Measurements from ENCODE around the gene ARHGEF26. TPM values are rescaled to one million over a fixed set of nuclear protein-coding genes. Genes with fewer than 3 reads are reported as not detected.

The ARHGEF26 gene
- total RNA-seq, 1 experiment from 2014 or later = 19.4 TPM

GRCh38 chr3:154227531-154227930 lies 106.3 kb downstream of the ARHGEF26 start:
- H3K4me1 ChIP-seq = no peaks in the 10 kb centered on the region
- no peaks in the 10 kb centered on the region for H3K27me3 ChIP-seq
- no peak overlapping the region for H3K4me3 ChIP-seq
- H3K36me3 ChIP-seq = 0 out of 2 replicates have a peak, but pooled peaks cover 3% of the 10 kb centered on the region
- DNase-seq = no peak
- no peak overlapping the region for H3K27ac ChIP-seq
- no peaks in the 10 kb centered on the region for H3K9me3 ChIP-seq (replicated peaks)

GRCh38 chr3:154228561-154229216 lies 107.5 kb downstream of the ARHGEF26 start:
- Histone ChIP-seq H3K4me3 (no peak overlapping the region), H3K36me3 (0 out of 2 replicates have a peak, but pooled peaks cover 3% of the 10 kb centered on the region), H3K27me3 (no peaks in the 10 kb centered on the region), H3K9me3 (replicated peaks) (no peaks in the 10 kb centered on the region), H3K27ac (no peak overlapping the region), H3K4me1 (no peaks in the 10 kb centered on the region)
- no peak for DNase-seq

DNA sequence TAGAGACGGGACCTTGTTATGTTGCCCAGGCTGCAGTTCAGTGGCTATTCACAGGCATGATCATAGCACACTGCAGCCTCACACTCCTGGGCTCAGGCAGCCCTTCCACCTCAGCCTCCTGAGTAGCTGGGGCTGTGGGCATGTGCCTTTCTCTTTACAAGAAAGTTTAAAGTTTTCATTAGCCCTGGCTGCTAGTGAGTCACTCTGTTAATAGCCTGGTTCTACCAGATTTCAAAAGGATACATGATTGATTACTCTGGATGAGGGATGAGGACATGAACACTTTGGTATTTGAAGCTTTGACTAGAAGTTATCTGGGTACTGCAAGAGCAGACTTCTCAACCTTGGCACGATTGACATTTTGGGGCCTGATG lies 108.0 kb downstream of the ARHGEF26 start:
- Histone ChIP-seq H3K4me3 (no peak overlapping the region), H3K4me1 (no peaks in the 10 kb centered on the region), H3K9me3 (replicated peaks) (no peaks in the 10 kb centered on the region), H3K27me3 (no peaks in the 10 kb centered on the region), H3K36me3 (0 out of 2 replicates have a peak, but pooled peaks cover 3% of the 10 kb centered on the region), H3K27ac (no peak overlapping the region)
- DNase-seq = no peak

GRCh38 chr3:154235330-154235729 lies 114.1 kb downstream of the ARHGEF26 start:
- Histone ChIP-seq H3K4me3 (no peak overlapping the region), H3K9me3 (replicated peaks) (no peaks in the 10 kb centered on the region), H3K27me3 (no peaks in the 10 kb centered on the region), H3K36me3 (no peaks in the 10 kb centered on the region; the same call in 1 of the 2 replicates), H3K4me1 (peaks cover 2% of the 10 kb centered on the region; the same call in 1 of the 2 replicates), H3K27ac (no peak overlapping the region)
- no peak for DNase-seq

GRCh38 chr3:154236331-154236730 lies 115.1 kb downstream of the ARHGEF26 start:
- peaks cover 5% of the 10 kb centered on the region; the same call in 1 of the 2 replicates for H3K36me3 ChIP-seq
- DNase-seq = no peak
- no peak overlapping the region for H3K4me3 ChIP-seq
- no peaks in the 10 kb centered on the region for H3K27me3 ChIP-seq
- H3K27ac ChIP-seq = no peak overlapping the region
- H3K9me3 ChIP-seq (replicated peaks) = no peaks in the 10 kb centered on the region
- H3K4me1 ChIP-seq = peaks cover 2% of the 10 kb centered on the region; the same call in 1 of the 2 replicates

- Histone ChIP-seq H3K36me3 (peaks cover 6% of the 10 kb centered on the region; the same call in 1 of the 2 replicates), H3K27ac (no peak overlapping the region; the same call in 1 of the 2 replicates), H3K4me1 (peaks cover 2% of the 10 kb centered on the region; the same call in 1 of the 2 replicates), H3K9me3 (replicated peaks) (no peaks in the 10 kb centered on the region), H3K27me3 (no peaks in the 10 kb centered on the region), H3K4me3 (no peak overlapping the region)
- no peak for DNase-seq
Observed at GRCh38 chr3:154240235-154240634, 119.0 kb downstream of the ARHGEF26 start.

GRCh38 chr3:154241496-154241895 lies 120.3 kb downstream of the ARHGEF26 start:
- Histone ChIP-seq H3K4me3 (no peak overlapping the region), H3K36me3 (peaks cover 6% of the 10 kb centered on the region; the same call in 1 of the 2 replicates), H3K4me1 (peaks cover 2% of the 10 kb centered on the region; the same call in 1 of the 2 replicates), H3K27ac (no peak overlapping the region), H3K27me3 (no peaks in the 10 kb centered on the region), H3K9me3 (replicated peaks) (no peaks in the 10 kb centered on the region)
- no peak for DNase-seq

DNA sequence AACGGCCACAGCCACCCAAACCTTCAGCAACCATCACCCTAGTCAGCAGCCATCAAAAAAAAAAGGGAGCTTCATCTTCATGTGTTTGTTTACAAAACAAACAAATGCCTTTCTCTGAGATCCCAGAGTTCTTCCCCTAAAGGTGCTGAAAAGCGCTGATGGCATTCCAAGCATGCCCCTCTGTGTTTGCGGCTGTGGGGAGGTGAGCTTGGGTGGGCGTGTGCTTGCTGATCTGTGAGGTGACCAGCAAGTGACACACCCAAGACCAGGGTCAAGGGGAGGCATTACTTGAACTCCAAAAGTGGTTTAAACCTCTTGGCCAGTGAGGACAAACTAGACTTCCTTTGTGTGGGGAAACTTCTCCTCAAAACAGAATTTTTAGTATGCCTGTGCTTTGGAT lies 121.6 kb downstream of the ARHGEF26 start:
- no peak overlapping the region for H3K4me3 ChIP-seq
- peaks cover 2% of the 10 kb centered on the region; the same call in 1 of the 2 replicates for H3K4me1 ChIP-seq
- no peaks in the 10 kb centered on the region for H3K9me3 ChIP-seq (replicated peaks)
- H3K36me3 ChIP-seq = peaks cover 6% of the 10 kb centered on the region; the same call in 1 of the 2 replicates
- no peak for DNase-seq
- no peaks in the 10 kb centered on the region for H3K27me3 ChIP-seq
- H3K27ac ChIP-seq = no peak overlapping the region

GRCh38 chr3:154243353-154243752 lies 122.2 kb downstream of the ARHGEF26 start:
- Histone ChIP-seq H3K27me3 (no peaks in the 10 kb centered on the region), H3K4me1 (peaks cover 2% of the 10 kb centered on the region; the same call in 1 of the 2 replicates), H3K36me3 (peaks cover 6% of the 10 kb centered on the region; the same call in 1 of the 2 replicates), H3K4me3 (no peak overlapping the region), H3K9me3 (replicated peaks) (no peaks in the 10 kb centered on the region), H3K27ac (no peak overlapping the region)
- DNase-seq = no peak

- H3K4me3 ChIP-seq = no peak overlapping the region
- no peak overlapping the region for H3K27ac ChIP-seq
- H3K27me3 ChIP-seq = no peaks in the 10 kb centered on the region
- H3K36me3 ChIP-seq = peaks cover 6% of the 10 kb centered on the region; the same call in 1 of the 2 replicates
- no peaks in the 10 kb centered on the region for H3K9me3 ChIP-seq (replicated peaks)
- H3K4me1 ChIP-seq = no peaks in the 10 kb centered on the region
- no peak for DNase-seq
Observed at GRCh38 chr3:154244644-154245043, 123.5 kb downstream of the ARHGEF26 start.

- H3K4me1 ChIP-seq = no peaks in the 10 kb centered on the region
- no peaks in the 10 kb centered on the region for H3K9me3 ChIP-seq (replicated peaks)
- no peaks in the 10 kb centered on the region for H3K27me3 ChIP-seq
- H3K4me3 ChIP-seq = no peak overlapping the region
- H3K27ac ChIP-seq = peak overlapping the region; percentile 28; the same call in 1 of the 2 replicates
- H3K36me3 ChIP-seq = no peaks in the 10 kb centered on the region
- DNase-seq = peak; percentile 19 to 49
Observed at GRCh38 chr3:154247806-154248415, 126.7 kb downstream of the ARHGEF26 start.

GRCh38 chr3:154250291-154250690 lies 129.1 kb downstream of the ARHGEF26 start:
- no peaks in the 10 kb centered on the region for H3K4me1 ChIP-seq
- no peak overlapping the region for H3K27ac ChIP-seq
- peaks cover 4% of the 10 kb centered on the region for H3K36me3 ChIP-seq
- no peaks in the 10 kb centered on the region for H3K9me3 ChIP-seq (replicated peaks)
- no peak for DNase-seq
- no peak overlapping the region for H3K4me3 ChIP-seq
- H3K27me3 ChIP-seq = no peaks in the 10 kb centered on the region

DNA sequence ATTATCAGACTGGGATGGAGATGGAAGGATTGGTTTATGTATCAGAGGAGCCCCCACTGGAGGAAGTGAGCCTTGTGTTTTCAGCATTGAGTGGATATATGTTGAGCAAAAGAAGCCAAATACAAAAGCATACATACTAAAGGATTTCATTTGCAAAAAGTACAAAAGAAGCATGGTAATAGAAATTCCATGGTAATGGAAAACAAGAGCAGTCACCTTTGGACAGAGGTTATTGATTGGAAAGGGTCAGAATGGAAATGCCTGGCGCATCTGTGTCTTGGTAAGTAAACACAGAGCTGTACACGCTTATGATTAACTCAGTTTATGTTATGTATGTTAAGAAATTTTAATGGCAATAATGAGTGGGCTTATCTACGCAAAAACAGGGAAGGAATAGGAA lies 130.4 kb downstream of the ARHGEF26 start:
- Histone ChIP-seq H3K4me3 (no peak overlapping the region), H3K27ac (no peak overlapping the region), H3K27me3 (no peaks in the 10 kb centered on the region), H3K9me3 (replicated peaks) (no peaks in the 10 kb centered on the region), H3K4me1 (no peaks in the 10 kb centered on the region), H3K36me3 (peaks cover 6% of the 10 kb centered on the region)
- no peak for DNase-seq

GRCh38 chr3:154252759-154253638 lies 131.8 kb downstream of the ARHGEF26 start:
- no peak overlapping the region for H3K4me3 ChIP-seq
- H3K27ac ChIP-seq = no peak overlapping the region
- no peaks in the 10 kb centered on the region for H3K4me1 ChIP-seq
- DNase-seq = peak; percentile 73 to 85
- no peaks in the 10 kb centered on the region for H3K27me3 ChIP-seq
- peaks cover 18% of the 10 kb centered on the region for H3K36me3 ChIP-seq
- H3K9me3 ChIP-seq (replicated peaks) = no peaks in the 10 kb centered on the region

All from SJCRH30 (cell line).